ENCODE data around the gene RAPSN.

The RAPSN gene

GRCh38 chr11:47431356-47432083 lies 17.4 kb downstream of the RAPSN start:
- DNase-seq, result no peak

GRCh38 chr11:47430524-47430923 lies 18.4 kb downstream of the RAPSN start:
- DNase-seq, result no peak

- DNase-seq, result peak; percentile 97
These were observed 22.6 kb downstream of the RAPSN start, which contains the start of gene PSMC3 for GRCh38 chr11:47426062-47426956. PSMC3 (minus strand) TSS chr11:47426439; CDS start chr11:47426279, 160 bp downstream.

- DNase-seq, result no peak
These were observed 23.3 kb downstream of the RAPSN start for GRCh38 chr11:47425611-47426010.

- DNase-seq, result no peak
These were observed 30.3 kb downstream of the RAPSN start for GRCh38 chr11:47418454-47419259.

- DNase-seq, result no peak
These were observed 31.2 kb downstream of the RAPSN start for GRCh38 chr11:47417712-47418111.

GRCh38 chr11:47415949-47416472 lies 32.9 kb downstream of the RAPSN start:
- no peak for DNase-seq

- no peak for DNase-seq
These were observed 33.7 kb downstream of the RAPSN start for GRCh38 chr11:47415091-47415854.

GRCh38 chr11:47414685-47415070 lies 34.3 kb downstream of the RAPSN start:
- no peak for DNase-seq

GRCh38 chr11:47413908-47414684 lies 34.8 kb downstream of the RAPSN start:
- no peak for DNase-seq

- DNase-seq, result no peak
These were observed 35.6 kb downstream of the RAPSN start for GRCh38 chr11:47413351-47413750.

- DNase-seq, result no peak
These were observed 36.8 kb downstream of the RAPSN start for GRCh38 chr11:47411884-47412746.

GRCh38 chr11:47410370-47411264 lies 38.3 kb downstream of the RAPSN start:
- no peak for DNase-seq

- no peak for DNase-seq
These were observed 39.2 kb downstream of the RAPSN start for GRCh38 chr11:47409440-47410369.

GRCh38 chr11:47408598-47409439 lies 40.1 kb downstream of the RAPSN start:
- no peak for DNase-seq

- DNase-seq, result peak; percentile 90
These were observed 41.0 kb downstream of the RAPSN start, which contains the start of gene SLC39A13 for GRCh38 chr11:47407746-47408590. SLC39A13 (plus strand) TSS chr11:47408590; CDS start chr11:47410095, 1,505 bp downstream.
